Measurements from ENCODE around the gene SOX5. TPM values are rescaled to one million over a fixed set of nuclear protein-coding genes. Genes with fewer than 3 reads are reported as not detected.

The SOX5 gene
- total and polyA plus RNA-seq, 2 of the 8 experiments (the other 6 are each of a cell fraction or from before 2014, with no cell fraction given) = 2.2 to 2.6 TPM

DNA sequence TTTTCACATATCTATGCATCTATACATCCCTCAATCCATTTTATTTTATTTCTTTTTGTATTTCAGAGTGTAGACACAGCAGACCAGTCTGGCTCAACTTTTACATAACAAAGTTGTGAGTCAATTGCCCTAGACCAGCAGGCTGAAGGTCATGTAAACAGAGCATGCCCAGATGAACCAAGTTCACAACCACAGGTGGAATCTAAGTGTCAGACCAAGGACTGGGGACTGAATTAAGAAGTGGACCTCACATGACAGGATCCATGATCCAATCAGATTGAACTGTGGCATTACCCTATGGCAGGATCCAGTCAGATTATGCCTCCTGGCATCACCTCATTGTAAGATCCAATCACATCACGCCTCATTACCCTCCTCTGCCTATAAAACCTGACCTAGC lies 455.8 kb downstream of the SOX5 start (continued):
- TF ChIP-seq, protein P1, sequence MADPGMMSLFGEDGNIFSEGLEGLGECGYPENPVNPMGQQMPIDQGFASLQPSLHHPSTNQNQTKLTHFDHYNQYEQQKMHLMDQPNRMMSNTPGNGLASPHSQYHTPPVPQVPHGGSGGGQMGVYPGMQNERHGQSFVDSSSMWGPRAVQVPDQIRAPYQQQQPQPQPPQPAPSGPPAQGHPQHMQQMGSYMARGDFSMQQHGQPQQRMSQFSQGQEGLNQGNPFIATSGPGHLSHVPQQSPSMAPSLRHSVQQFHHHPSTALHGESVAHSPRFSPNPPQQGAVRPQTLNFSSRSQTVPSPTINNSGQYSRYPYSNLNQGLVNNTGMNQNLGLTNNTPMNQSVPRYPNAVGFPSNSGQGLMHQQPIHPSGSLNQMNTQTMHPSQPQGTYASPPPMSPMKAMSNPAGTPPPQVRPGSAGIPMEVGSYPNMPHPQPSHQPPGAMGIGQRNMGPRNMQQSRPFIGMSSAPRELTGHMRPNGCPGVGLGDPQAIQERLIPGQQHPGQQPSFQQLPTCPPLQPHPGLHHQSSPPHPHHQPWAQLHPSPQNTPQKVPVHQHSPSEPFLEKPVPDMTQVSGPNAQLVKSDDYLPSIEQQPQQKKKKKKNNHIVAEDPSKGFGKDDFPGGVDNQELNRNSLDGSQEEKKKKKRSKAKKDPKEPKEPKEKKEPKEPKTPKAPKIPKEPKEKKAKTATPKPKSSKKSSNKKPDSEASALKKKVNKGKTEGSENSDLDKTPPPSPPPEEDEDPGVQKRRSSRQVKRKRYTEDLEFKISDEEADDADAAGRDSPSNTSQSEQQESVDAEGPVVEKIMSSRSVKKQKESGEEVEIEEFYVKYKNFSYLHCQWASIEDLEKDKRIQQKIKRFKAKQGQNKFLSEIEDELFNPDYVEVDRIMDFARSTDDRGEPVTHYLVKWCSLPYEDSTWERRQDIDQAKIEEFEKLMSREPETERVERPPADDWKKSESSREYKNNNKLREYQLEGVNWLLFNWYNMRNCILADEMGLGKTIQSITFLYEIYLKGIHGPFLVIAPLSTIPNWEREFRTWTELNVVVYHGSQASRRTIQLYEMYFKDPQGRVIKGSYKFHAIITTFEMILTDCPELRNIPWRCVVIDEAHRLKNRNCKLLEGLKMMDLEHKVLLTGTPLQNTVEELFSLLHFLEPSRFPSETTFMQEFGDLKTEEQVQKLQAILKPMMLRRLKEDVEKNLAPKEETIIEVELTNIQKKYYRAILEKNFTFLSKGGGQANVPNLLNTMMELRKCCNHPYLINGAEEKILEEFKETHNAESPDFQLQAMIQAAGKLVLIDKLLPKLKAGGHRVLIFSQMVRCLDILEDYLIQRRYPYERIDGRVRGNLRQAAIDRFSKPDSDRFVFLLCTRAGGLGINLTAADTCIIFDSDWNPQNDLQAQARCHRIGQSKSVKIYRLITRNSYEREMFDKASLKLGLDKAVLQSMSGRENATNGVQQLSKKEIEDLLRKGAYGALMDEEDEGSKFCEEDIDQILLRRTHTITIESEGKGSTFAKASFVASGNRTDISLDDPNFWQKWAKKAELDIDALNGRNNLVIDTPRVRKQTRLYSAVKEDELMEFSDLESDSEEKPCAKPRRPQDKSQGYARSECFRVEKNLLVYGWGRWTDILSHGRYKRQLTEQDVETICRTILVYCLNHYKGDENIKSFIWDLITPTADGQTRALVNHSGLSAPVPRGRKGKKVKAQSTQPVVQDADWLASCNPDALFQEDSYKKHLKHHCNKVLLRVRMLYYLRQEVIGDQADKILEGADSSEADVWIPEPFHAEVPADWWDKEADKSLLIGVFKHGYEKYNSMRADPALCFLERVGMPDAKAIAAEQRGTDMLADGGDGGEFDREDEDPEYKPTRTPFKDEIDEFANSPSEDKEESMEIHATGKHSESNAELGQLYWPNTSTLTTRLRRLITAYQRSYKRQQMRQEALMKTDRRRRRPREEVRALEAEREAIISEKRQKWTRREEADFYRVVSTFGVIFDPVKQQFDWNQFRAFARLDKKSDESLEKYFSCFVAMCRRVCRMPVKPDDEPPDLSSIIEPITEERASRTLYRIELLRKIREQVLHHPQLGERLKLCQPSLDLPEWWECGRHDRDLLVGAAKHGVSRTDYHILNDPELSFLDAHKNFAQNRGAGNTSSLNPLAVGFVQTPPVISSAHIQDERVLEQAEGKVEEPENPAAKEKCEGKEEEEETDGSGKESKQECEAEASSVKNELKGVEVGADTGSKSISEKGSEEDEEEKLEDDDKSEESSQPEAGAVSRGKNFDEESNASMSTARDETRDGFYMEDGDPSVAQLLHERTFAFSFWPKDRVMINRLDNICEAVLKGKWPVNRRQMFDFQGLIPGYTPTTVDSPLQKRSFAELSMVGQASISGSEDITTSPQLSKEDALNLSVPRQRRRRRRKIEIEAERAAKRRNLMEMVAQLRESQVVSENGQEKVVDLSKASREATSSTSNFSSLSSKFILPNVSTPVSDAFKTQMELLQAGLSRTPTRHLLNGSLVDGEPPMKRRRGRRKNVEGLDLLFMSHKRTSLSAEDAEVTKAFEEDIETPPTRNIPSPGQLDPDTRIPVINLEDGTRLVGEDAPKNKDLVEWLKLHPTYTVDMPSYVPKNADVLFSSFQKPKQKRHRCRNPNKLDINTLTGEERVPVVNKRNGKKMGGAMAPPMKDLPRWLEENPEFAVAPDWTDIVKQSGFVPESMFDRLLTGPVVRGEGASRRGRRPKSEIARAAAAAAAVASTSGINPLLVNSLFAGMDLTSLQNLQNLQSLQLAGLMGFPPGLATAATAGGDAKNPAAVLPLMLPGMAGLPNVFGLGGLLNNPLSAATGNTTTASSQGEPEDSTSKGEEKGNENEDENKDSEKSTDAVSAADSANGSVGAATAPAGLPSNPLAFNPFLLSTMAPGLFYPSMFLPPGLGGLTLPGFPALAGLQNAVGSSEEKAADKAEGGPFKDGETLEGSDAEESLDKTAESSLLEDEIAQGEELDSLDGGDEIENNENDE (IDR thresholded peaks at IDR 0.05; ENCODE audit: insufficient replicate concordance, low read length) = no peak
- no peak for TF ChIP-seq CBX8 (IDR thresholded peaks at IDR 0.05; ENCODE audit: borderline replicate concordance, low read depth, low read length)
